ENCODE results near the gene MZB1.

Gene MZB1, protein sequence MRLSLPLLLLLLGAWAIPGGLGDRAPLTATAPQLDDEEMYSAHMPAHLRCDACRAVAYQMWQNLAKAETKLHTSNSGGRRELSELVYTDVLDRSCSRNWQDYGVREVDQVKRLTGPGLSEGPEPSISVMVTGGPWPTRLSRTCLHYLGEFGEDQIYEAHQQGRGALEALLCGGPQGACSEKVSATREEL

GRCh38 chr5:139389701-139390638 lies at the start of gene MZB1:
Gene MZB1, minus strand, starts transcription at chr5:139389913. Its CDS starts 57 bp downstream, at chr5:139389856.
- DNase-seq (ENCODE audit: low read depth, low spot score): no peak

- no peak for DNase-seq (ENCODE audit: low read depth, low spot score)
Observed at GRCh38 chr5:139439013-139439903, 49.5 kb upstream of the MZB1 start, which contains the start of gene DNAJC18. Gene DNAJC18, minus strand, starts transcription at chr5:139439525. Its CDS starts 80 bp downstream, at chr5:139439445.

- DNase-seq (ENCODE audit: low read depth, low spot score): no peak
Observed at GRCh38 chr5:139438707-139439012, 48.9 kb upstream of the MZB1 start.

DNA sequence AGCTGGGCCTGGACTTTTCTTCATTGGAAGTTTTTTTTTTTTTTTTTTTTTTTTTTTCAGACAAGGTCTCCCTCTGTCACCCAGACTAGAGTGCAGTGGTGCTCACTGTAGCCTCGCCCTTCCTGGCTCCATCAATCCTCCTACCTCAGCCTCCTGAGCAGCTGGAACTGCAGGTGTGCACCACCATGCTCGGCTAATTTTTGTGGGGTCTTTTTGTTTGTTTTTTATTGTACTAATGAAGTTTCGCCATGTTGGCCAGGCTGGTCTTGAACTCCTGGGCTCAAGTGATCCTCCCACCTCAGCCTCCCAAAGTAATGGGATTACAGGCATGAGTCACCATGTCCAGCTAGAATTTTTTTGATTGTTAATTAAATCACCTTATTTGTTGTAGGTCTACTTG lies 46.0 kb upstream of the MZB1 start:
- no peak for DNase-seq (ENCODE audit: low read depth, low spot score)

DNA sequence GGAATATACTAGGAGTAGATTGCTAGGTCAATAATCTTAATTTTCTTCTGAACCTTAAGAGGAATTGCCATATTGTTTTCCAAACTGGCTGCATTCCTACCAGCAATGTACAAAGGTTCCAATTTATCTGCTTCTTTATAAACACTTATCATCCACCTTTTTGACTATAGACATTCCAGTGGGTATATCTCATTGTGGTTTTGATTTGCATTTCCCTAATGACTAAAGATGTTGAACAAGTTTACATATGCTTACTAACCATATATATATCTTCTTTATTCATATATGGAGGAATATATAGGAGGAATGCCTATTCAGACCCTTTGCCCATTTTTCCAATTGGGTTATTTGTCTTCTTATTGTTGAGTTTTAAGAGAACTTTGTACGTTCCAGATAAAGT lies 42.0 kb upstream of the MZB1 start:
- DNase-seq (ENCODE audit: low read depth, low spot score): no peak

- no peak for DNase-seq (ENCODE audit: low read depth, low spot score)
Observed at GRCh38 chr5:139430015-139430414, 40.3 kb upstream of the MZB1 start.

GRCh38 chr5:139426203-139426885 lies 36.6 kb upstream of the MZB1 start:
- no peak for DNase-seq (ENCODE audit: low read depth, low spot score)

DNA sequence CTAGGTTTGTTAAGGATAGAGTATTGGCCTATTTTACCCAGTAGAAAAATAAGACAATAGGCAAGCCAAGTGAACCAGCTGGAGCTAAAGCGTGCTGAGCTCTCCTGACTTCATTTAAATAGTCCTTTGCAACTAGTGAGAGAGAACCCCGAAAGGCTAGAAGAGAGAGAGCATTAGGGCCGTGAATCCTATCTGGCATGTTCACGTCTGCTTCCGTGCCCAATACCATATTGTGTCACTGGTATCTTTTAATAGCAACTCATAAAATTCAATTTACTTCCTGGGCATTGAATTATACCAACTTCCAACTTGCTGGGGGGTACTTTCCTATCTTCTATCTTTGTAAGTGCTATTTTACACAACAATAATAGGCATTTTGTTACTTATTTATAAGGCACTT lies 35.8 kb upstream of the MZB1 start:
- DNase-seq (ENCODE audit: low read depth, low spot score): no peak

- no peak for DNase-seq (ENCODE audit: low read depth, low spot score)
Observed at GRCh38 chr5:139422307-139422893, 32.7 kb upstream of the MZB1 start.

DNA sequence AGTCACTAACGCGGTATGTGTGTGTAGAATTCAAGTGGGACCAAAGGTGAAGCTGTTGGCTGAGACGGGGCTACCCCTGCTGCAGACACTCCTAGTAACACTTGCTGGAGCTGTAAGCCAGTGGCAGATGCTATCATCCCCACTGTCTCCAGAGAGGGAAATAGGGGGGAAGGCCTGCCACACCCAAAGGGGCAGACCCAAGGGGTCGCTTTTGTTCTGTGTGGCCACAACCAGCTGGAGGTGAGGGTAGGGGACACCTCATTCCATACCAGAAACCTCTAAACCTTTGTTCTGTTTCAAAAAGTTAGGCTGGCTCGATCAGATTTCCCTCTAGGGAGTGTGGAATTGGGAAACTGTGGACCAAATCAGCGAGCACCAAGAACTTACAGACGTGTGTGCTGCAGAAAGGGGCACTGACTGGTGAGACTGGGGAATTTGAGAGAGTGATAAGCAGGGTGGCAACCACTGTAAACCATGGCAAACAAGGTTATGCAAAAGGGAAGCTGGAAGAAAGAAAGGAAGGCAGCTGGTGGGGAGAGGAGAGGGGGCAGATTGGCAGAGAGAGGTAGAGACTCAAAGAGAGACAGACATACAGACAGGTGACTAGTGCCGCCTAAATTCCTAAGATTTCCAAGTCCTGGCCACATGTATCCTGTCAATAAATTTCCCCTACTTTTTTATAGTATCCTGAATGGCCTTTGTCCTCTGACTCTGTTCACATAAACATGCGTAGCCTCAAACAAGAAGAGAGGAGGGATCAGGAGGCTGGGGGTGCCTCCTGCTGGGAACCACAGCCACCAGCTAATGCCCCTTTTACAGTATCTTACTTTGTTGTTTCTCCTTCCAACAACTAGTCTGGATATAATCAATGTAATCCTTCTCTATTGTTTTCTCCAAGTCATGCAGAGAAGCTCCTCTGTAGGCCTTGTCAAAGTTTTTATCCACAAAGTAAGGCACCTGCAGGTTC lies 29.8 kb upstream of the MZB1 start:
- no peak for DNase-seq (ENCODE audit: low read depth, low spot score)

- DNase-seq (ENCODE audit: low read depth, low spot score): no peak
Observed at GRCh38 chr5:139418793-139419192, 29.1 kb upstream of the MZB1 start.

GRCh38 chr5:139417214-139417613 lies 27.5 kb upstream of the MZB1 start:
- no peak for DNase-seq (ENCODE audit: low read depth, low spot score)

GRCh38 chr5:139416651-139417050 lies 26.9 kb upstream of the MZB1 start:
- DNase-seq (ENCODE audit: low read depth, low spot score): no peak

DNA sequence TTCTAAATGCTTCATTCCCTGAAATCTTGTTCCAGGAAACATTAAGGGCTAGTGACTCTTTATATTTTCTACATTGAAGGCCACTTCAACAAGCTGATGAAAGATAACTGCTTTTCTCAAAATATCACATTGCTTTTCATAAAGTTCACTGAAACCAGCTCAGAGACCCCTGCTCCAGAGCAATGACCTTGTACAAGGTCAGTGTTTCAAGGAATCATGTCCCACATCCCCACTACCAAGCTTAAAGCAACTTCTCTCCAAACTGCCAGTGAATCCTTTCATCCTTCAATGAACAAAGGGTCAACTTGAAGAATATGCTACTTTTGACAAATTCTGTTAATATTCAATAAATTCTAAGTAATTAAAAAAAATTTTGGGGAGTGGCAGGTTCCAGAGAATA lies 26.2 kb upstream of the MZB1 start:
- DNase-seq (ENCODE audit: low read depth, low spot score): no peak

DNA sequence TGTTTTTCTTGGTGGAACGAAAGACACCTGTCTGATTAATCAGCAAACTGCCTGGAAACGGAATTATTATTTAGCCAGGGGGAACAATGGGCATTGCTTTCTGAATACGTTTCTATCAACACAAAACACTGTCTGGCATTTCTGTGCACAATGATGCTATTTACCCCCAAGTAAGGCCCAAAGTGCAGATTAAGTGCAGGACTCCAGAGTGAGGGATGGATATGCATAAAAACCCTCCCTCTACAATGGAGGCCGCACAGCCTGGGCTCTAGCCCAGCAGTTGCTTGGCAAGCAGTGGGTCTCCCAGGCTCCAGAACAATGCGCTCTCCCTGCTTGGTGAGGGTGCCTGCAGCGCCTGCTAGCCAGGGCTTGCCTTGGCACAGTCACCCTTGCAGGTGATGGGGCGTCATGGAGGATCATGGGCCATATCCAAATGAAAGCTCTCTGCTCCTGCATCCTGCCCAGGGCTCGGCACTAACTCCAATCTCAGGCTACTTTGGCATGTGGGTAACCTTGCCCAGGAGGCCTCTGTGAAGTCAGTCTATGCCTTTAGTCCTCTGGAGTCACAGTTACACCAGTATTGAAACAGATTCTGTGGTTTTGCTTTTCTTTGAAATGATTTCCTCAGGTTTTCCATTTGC lies 25.6 kb upstream of the MZB1 start:
- no peak for DNase-seq (ENCODE audit: low read depth, low spot score)

- DNase-seq (ENCODE audit: low read depth, low spot score): no peak
Observed at GRCh38 chr5:139414581-139415130, 24.9 kb upstream of the MZB1 start.

- DNase-seq (ENCODE audit: low read depth, low spot score): no peak
Observed at GRCh38 chr5:139413963-139414362, 24.2 kb upstream of the MZB1 start.

DNA sequence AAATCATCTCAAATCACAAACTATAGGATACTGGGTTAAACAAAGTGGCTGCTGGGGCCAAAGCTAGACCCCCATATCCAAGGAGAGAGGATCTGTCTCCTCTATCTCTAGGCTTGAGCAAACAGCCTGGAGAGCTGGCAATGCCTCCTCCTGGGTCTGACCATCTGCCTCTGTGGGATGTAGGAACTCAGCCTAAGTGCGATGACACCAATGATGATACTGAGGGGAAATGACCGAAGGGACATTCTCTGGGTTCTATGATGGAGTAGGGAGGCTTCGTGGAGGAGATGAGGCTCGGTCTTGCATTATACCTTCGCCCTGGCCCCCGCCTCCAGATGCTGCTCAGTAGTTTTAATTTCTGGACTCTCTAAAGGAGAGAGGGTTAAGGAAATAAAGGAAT lies 23.4 kb upstream of the MZB1 start:
- no peak for DNase-seq (ENCODE audit: low read depth, low spot score)

Data from smooth muscle cell of the brain vasculature (primary cell).